Nephron progenitor cell (in vitro differentiated cells): Measurements from ENCODE around the gene SMIM7.

ENCODE experiments used
- DNase-seq: peaks from one replicate; pipeline ENCODE4 v3.0.0; 2021
- H3K27ac Mint-ChIP-seq: 2 replicates; pipeline ENCODE4 v1.8.0; 2021; ENCODE audit warnings: mild to moderate bottlenecking, moderate library complexity, mixed read lengths
- H3K27me3 Mint-ChIP-seq: 2 replicates; pipeline ENCODE4 v1.8.0; 2021; ENCODE audit warnings: mild to moderate bottlenecking, low read depth, mixed read lengths; ENCODE audit not compliant: poor library complexity
- H3K36me3 Mint-ChIP-seq: 2 replicates; pipeline ENCODE4 v1.8.0; 2021; ENCODE audit warnings: low read depth, mixed read lengths
- H3K4me1 Mint-ChIP-seq: 2 replicates; pipeline ENCODE4 v1.8.0; 2021; ENCODE audit warnings: mixed read lengths
- H3K4me3 Mint-ChIP-seq: 2 replicates; pipeline ENCODE4 v1.8.0; 2021; ENCODE audit warnings: mild to moderate bottlenecking, moderate library complexity, mixed read lengths
- H3K9me3 Mint-ChIP-seq: 2 replicates; pipeline ENCODE4 v1.8.0; 2021; ENCODE audit warnings: mild to moderate bottlenecking, moderate library complexity, mixed read lengths
- TF ChIP-seq, protein P1 (sequence below): fragments of 200-600 bp; sonication (generic); IDR thresholded peaks from 2 replicates; pipeline ENCODE4 v1.5.0; 2021; ENCODE audit warnings: antibody characterized with exemption

SMIM7 gene

DNA sequence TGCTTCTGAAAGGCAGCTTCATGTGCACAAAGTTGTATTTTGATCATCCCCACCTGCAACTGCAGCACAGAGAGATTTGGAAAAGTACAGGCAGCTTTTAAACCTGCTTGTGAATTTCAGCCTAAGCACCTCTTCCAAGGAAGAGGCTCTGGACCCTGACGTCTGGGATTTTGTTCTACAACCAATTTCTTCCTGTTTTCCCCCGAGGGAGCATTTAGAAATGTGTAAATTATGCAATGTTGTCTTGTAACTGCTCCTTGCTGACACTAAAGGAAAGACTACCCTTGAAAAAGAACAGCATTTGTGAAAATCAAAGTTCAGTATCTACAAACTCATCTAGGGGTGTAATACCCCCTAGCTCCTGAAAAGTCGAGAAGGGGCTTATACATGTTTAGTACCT lies 47.3 kb downstream of the SMIM7 start:
- Mint-ChIP-seq H3K36me3 (no peaks in the 10 kb centered on the region), H3K9me3 (no peaks in the 10 kb centered on the region), H3K4me1 (peaks cover 54% of the 10 kb centered on the region), H3K27ac (peak overlapping the region; percentile 79), H3K4me3 (no peak overlapping the region), H3K27me3 (peaks cover 5% of the 10 kb centered on the region)
- no peak for DNase-seq
- TF ChIP-seq, protein P1, sequence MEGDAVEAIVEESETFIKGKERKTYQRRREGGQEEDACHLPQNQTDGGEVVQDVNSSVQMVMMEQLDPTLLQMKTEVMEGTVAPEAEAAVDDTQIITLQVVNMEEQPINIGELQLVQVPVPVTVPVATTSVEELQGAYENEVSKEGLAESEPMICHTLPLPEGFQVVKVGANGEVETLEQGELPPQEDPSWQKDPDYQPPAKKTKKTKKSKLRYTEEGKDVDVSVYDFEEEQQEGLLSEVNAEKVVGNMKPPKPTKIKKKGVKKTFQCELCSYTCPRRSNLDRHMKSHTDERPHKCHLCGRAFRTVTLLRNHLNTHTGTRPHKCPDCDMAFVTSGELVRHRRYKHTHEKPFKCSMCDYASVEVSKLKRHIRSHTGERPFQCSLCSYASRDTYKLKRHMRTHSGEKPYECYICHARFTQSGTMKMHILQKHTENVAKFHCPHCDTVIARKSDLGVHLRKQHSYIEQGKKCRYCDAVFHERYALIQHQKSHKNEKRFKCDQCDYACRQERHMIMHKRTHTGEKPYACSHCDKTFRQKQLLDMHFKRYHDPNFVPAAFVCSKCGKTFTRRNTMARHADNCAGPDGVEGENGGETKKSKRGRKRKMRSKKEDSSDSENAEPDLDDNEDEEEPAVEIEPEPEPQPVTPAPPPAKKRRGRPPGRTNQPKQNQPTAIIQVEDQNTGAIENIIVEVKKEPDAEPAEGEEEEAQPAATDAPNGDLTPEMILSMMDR: no peak

- peaks cover 2% of the 10 kb centered on the region for H3K27me3 Mint-ChIP-seq
- TF ChIP-seq, protein P1: no peak
These were observed 48.8 kb downstream of the SMIM7 start for GRCh38 chr19:16611121-16611520.

GRCh38 chr19:16609511-16610200 lies 50.3 kb downstream of the SMIM7 start:
- Mint-ChIP-seq H3K27me3 (peaks cover 2% of the 10 kb centered on the region), H3K4me1 (peaks cover 47% of the 10 kb centered on the region), H3K9me3 (no peaks in the 10 kb centered on the region), H3K36me3 (no peaks in the 10 kb centered on the region), H3K4me3 (no peak overlapping the region), H3K27ac (no peak overlapping the region)
- no peak for DNase-seq
- TF ChIP-seq, protein P1: no peak

More at GRCh38 chr19:16611121-16611520, 48.8 kb downstream of the SMIM7 start:
- H3K36me3 Mint-ChIP-seq: no peaks in the 10 kb centered on the region
- no peak for DNase-seq
- H3K27ac Mint-ChIP-seq: no peak overlapping the region
- peaks cover 45% of the 10 kb centered on the region for H3K4me1 Mint-ChIP-seq
- no peaks in the 10 kb centered on the region for H3K9me3 Mint-ChIP-seq
- H3K4me3 Mint-ChIP-seq: no peak overlapping the region

DNA sequence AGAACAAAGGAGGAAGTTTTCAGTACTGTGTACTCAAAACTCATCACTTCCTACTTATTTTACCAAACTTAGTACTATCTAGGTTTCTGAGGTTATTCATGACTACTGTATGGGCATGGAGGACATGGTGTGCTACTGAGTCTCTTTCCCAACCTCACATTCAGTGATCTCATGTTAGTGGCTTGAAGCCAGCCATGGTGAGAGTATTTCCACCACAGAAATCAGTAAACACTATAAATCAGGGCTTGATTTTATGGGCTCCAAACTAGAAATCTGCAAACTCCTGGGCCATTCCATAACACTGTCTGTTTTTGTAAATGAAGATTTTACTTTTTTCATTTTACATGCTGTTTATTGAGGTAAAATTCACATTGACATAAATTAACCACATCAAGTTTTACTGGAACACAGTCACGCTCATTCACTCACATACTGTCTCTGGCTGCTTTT lies 51.6 kb downstream of the SMIM7 start:
- DNase-seq: no peak
- no peaks in the 10 kb centered on the region for H3K36me3 Mint-ChIP-seq
- no peak overlapping the region for H3K4me3 Mint-ChIP-seq
- peak overlapping the region; percentile 69 for H3K27ac Mint-ChIP-seq
- TF ChIP-seq, protein P1: no peak
- H3K9me3 Mint-ChIP-seq: no peaks in the 10 kb centered on the region
- peaks cover 5% of the 10 kb centered on the region for H3K27me3 Mint-ChIP-seq
- peaks cover 39% of the 10 kb centered on the region for H3K4me1 Mint-ChIP-seq

GRCh38 chr19:16607819-16608218 lies 52.1 kb downstream of the SMIM7 start:
- H3K27me3 Mint-ChIP-seq: peaks cover 5% of the 10 kb centered on the region
- no peaks in the 10 kb centered on the region for H3K9me3 Mint-ChIP-seq
- H3K27ac Mint-ChIP-seq: no peak overlapping the region
- peaks cover 34% of the 10 kb centered on the region for H3K4me1 Mint-ChIP-seq
- DNase-seq: no peak
- no peak overlapping the region for H3K4me3 Mint-ChIP-seq
- no peaks in the 10 kb centered on the region for H3K36me3 Mint-ChIP-seq
- TF ChIP-seq, protein P1: no peak

- Mint-ChIP-seq H3K4me1 (peaks cover 37% of the 10 kb centered on the region), H3K27me3 (peaks cover 2% of the 10 kb centered on the region), H3K9me3 (no peaks in the 10 kb centered on the region), H3K4me3 (no peak overlapping the region), H3K36me3 (no peaks in the 10 kb centered on the region), H3K27ac (peak overlapping the region; percentile 89)
- TF ChIP-seq, protein P1: no peak
- no peak for DNase-seq
These were observed 54.4 kb downstream of the SMIM7 start for GRCh38 chr19:16605553-16605994.
